Stomach (tissue), 9 donors: Measurements from ENCODE around the gene TFCP2L1. TPM values are rescaled to one million over a fixed set of nuclear protein-coding genes. Genes with fewer than 3 reads are reported as not detected.

Experiments used
- DNase-seq, 2 donors: peaks; one replicate each; pipeline versions ENCODE4 v3.0.0 to v3.0.0-alpha.2; 2013 to 2019
- H3K27ac ChIP-seq, 5 donors: fragments of 200-600 bp in 4 of 5; sonication (generic) in 4 of 5; one replicate each; pipeline ENCODE4 v1.5.1; 2013 to 2019; ENCODE audit warnings: mild to moderate bottlenecking in 1 of 5, moderate library complexity in 1 of 5
- H3K27me3 ChIP-seq, 3 donors: fragments of 200-600 bp; sonication (generic); one replicate each; pipeline ENCODE4 v1.5.1; 2017 to 2019; ENCODE audit warnings: mixed run types in 1 of 3
- H3K36me3 ChIP-seq, 4 donors: fragments of 200-600 bp; sonication (generic); 1 replicate in 3 of 4; 2 replicates in 1 of 4; pipeline ENCODE4 v1.5.1; 2016 to 2019
- H3K4me1 ChIP-seq, 4 donors: fragments of 200-600 bp; sonication (generic); one replicate each; pipeline ENCODE4 v1.5.1; 2016 to 2019
- H3K4me3 ChIP-seq, 4 donors: fragments of 200-600 bp; sonication (generic) in 3 of 4; one replicate each; pipeline ENCODE4 v1.5.1; 2016 to 2019; ENCODE audit warnings: mild to moderate bottlenecking in 1 of 4
- H3K9me3 ChIP-seq, 4 donors: fragments of 200-600 bp; sonication (generic); one replicate each; pipeline ENCODE4 v1.5.1; 2016 to 2019
- EP300 ChIP-seq: sonication (generic); formaldehyde crosslinking; IDR thresholded peaks from one replicate; pipeline ENCODE4 v1.6.1; 2017; ENCODE audit warnings: antibody characterized with exemption
- POLR2A ChIP-seq, 4 donors: fragments of 450-650 bp; IDR thresholded peaks; one replicate each; pipeline ENCODE4 v1.6.1; 2016; ENCODE audit warnings: antibody characterized with exemption in 4 of 4, control low read depth in 2 of 4, mild to moderate bottlenecking in 1 of 4, moderate library complexity in 1 of 4
- POLR2AphosphoS5 ChIP-seq, 3 donors: sonication (generic); formaldehyde crosslinking; IDR thresholded peaks; one replicate each; pipeline ENCODE4 v1.6.1; 2016; ENCODE audit warnings: antibody characterized with exemption in 3 of 3
- WGBS, 5 donors: extraction: QIAGEN DNeasy Blood & Tissue Kit in 3 of 5; methylation state at CpG; one replicate each; pipeline versions ENCODE4 v1.1.5 to v1.1.7; 2013 to 2018; 5-methylcytosine and 5-hydroxymethylcytosine counted together
- intact Hi-C: fragments of 100-400 bp; cut with DNase I; formaldehyde crosslinking; loops from one replicate; pipeline ENCODE4 v1.15.1; 2023; ENCODE audit warnings: low total_unique reads
- polyA plus RNA-seq, 3 donors: library from polyadenylated mRNA; stranded (reverse); fragments of 200-250 nt; gene quantifications; one replicate each; pipeline ENCODE4 v1.2.3, GENCODE V29; 2013
- total RNA-seq, 5 donors: library from RNA; depleted of rRNA; stranded (reverse); fragments of >200 nt; gene quantifications; one replicate each; pipeline versions ENCODE4 v1.1.0 to v1.2.3, GENCODE V29; 2014 to 2016
- TF ChIP-seq, protein P1 (sequence below), 7 experiments: fragments of 450-650 bp in 4 of 7; fragments of 200-600 bp in 3 of 7; sonication (generic) in 3 of 7; IDR thresholded peaks; one replicate each; pipeline ENCODE4 v1.5.1; 2016 to 2019; ENCODE audit warnings: antibody characterized with exemption in 7 of 7, control low read depth in 2 of 7, mild to moderate bottlenecking in 1 of 7
- donor health status: healthy with polysubstance abuse.
- donor health status: Bipolar disorder and iron deficiency.
- donor health status: healthy.

TFCP2L1 gene
- total and polyA plus RNA-seq, 8 donors: 6.8 to 154 (median 36.9) TPM

DNA sequence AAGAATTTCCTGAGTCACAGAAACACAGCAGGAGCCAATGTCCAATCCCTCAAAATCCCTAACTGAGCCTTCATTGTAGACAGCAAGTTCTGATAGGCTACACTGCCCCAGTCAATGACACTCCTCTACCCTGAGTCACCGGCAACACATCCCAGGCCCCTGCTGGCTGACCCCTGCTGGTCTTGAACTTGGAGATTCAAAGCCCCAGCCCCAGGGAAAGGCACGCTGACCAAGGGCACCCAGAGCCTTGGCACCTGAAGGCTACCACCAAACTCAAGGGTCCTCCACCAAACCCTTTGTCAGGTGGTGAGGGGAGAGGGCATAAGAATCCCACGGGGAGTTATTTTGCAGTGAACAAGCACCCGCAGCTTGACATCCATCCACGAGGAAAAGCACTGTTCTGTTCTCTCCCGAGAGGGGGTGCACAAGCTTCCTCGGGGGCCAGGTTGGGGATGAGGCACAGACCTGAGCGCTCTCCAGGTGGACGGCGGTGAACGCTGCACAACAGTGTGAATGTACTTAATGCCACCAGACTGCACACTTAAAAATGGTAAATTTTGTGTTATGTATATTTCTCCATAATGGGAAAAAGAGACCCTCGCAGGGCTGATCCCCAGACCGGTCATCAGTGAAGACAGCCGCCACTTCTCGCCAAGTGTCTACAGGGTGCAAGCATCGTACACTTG lies 46.9 kb downstream of the TFCP2L1 start:
- Histone ChIP-seq H3K4me1 (no peaks in the 10 kb centered on the region), H3K27me3 (no peaks in the 10 kb centered on the region), H3K27ac (no peak overlapping the region), H3K9me3 (no peaks in the 10 kb centered on the region), H3K36me3 (peaks cover 22 to 92% (median 82%) of the 10 kb centered on the region in 4 donors), H3K4me3 (no peak overlapping the region)
- DNase-seq: no peak
- intact Hi-C loops: no loop called here
- 89 to 94% (median 93%) methylated on average over 16 of the region's 16 CpGs for WGBS, 5 donors
- TF ChIP-seq POLR2A (IDR thresholded peaks at IDR 0.05) (no peak), POLR2AphosphoS5 (IDR thresholded peaks at IDR 0.05) (no peak), EP300 (no peak)
- TF ChIP-seq, protein P1, sequence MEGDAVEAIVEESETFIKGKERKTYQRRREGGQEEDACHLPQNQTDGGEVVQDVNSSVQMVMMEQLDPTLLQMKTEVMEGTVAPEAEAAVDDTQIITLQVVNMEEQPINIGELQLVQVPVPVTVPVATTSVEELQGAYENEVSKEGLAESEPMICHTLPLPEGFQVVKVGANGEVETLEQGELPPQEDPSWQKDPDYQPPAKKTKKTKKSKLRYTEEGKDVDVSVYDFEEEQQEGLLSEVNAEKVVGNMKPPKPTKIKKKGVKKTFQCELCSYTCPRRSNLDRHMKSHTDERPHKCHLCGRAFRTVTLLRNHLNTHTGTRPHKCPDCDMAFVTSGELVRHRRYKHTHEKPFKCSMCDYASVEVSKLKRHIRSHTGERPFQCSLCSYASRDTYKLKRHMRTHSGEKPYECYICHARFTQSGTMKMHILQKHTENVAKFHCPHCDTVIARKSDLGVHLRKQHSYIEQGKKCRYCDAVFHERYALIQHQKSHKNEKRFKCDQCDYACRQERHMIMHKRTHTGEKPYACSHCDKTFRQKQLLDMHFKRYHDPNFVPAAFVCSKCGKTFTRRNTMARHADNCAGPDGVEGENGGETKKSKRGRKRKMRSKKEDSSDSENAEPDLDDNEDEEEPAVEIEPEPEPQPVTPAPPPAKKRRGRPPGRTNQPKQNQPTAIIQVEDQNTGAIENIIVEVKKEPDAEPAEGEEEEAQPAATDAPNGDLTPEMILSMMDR (IDR thresholded peaks at IDR 0.05): no peak

DNA sequence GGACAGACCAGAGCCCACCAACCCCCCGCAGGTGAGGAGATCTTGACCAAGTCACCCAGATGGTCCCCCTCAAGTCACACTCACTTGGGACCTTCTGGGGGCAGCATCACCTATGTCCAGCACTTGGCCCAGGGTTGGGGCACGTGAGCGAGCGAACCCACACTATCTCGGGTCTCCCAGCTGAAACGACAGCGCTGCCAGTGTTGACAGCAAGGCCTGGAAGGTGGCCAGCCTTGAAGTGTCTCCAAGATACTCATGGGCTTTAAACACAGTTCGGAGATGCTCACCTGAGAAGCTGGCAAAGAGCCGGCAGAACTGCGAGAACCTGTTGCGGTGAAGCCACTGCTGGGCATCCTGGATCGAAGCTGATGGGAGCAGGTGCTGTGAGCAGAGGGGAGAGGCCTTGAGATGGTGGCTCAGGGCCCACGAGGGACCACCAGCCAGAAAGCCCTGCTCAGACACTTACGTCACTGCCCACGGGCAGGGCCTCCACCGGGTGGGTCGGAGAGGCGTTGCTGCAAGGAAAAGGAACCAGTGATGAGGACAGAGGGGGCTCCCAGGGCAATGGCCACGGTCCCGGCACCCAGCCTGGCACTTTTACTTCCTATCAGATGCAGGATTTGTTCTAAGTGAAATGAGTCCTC lies 47.5 kb downstream of the TFCP2L1 start:
- Histone ChIP-seq H3K27ac (no peak overlapping the region), H3K4me1 (no peaks in the 10 kb centered on the region), H3K9me3 (no peaks in the 10 kb centered on the region), H3K27me3 (no peaks in the 10 kb centered on the region), H3K36me3 (peaks cover 22 to 90% (median 81%) of the 10 kb centered on the region in 4 donors), H3K4me3 (no peak overlapping the region)
- intact Hi-C loops: no loop called here
- no peak for TF ChIP-seq POLR2A (IDR thresholded peaks at IDR 0.05)
- TF ChIP-seq, protein P1 (IDR thresholded peaks at IDR 0.05): no peak
- no peak for TF ChIP-seq POLR2AphosphoS5 (IDR thresholded peaks at IDR 0.05)
- no peak for TF ChIP-seq EP300
- no peak for DNase-seq
- WGBS, 5 donors: 76 to 85% (median 83%) methylated on average over 13 to 20 of the region's 20 CpGs

DNA sequence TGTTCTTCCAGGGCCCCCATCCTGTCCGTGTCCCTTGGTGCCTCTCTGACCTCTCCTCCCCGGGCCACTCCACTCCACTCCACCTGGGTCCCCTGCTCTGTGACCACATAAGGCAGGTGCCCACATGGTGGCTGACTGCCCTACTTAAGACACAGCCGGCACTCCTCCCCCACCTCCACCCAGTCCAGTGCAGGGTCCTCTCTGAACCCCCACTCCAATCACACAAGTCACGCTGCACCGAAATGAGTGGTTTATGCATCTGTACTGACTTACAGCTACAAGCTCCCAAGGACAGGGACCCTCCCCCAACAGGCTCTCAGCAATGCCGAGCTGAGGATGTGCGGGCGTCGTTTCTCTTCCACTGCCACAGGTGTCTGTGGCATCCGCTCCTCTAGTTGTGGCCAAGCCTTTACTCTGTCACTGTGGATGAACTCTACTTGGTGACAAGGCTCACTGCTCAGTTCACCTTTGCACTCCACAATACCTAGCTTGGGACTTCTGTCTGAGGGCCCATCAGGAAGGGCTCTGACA lies 48.3 kb downstream of the TFCP2L1 start:
- Histone ChIP-seq H3K4me3 (no peak overlapping the region), H3K27me3 (no peaks in the 10 kb centered on the region), H3K36me3 (peaks cover 22 to 91% (median 83%) of the 10 kb centered on the region in 4 donors), H3K4me1 (no peaks in the 10 kb centered on the region), H3K9me3 (no peaks in the 10 kb centered on the region), H3K27ac (no peak overlapping the region)
- DNase-seq: no peak
- TF ChIP-seq POLR2A (IDR thresholded peaks at IDR 0.05) (no peak), EP300 (no peak), POLR2AphosphoS5 (IDR thresholded peaks at IDR 0.05) (no peak)
- TF ChIP-seq, protein P1 (IDR thresholded peaks at IDR 0.05): no peak
- intact Hi-C loops: no loop called here
- 91 to 96% (median 95%) methylated on average over 9 to 10 of the region's 10 CpGs for WGBS, 5 donors

DNA sequence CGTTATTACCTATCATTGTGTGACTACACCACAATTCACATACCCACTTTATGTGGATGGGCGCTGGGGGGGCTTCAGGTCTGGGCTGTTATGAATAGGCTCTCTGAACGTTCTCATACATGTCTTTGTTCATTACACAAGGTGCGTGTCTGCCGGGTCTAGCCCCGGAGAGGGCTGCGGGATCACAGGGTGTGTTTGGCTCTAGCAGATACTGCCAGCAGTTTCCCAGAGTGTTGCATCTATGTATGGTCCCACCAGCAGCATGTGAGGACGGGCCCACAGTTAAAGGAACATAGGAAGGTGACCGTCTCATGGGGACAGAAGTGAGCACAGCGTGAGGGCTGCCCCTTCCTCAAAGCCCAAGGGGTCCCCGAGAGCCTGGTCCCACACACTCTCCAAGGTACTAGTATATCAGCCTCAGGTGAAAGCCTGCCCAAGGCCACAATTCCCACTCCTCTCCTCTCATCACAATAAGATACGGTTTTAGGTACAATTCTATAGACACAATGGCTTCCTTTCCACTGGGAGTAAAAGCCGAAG lies 48.8 kb downstream of the TFCP2L1 start:
- H3K36me3 ChIP-seq: peaks cover 26 to 91% (median 83%) of the 10 kb centered on the region in 4 donors
- intact Hi-C loops: no loop called here
- H3K27ac ChIP-seq: no peak overlapping the region
- H3K4me3 ChIP-seq: no peak overlapping the region
- TF ChIP-seq, protein P1 (IDR thresholded peaks at IDR 0.05): no peak
- TF ChIP-seq POLR2A (IDR thresholded peaks at IDR 0.05) (no peak), EP300 (no peak), POLR2AphosphoS5 (IDR thresholded peaks at IDR 0.05) (no peak)
- WGBS, 5 donors: 87 to 95% (median 93%) methylated on average over 12 to 13 of the region's 13 CpGs
- no peak for DNase-seq
- no peaks in the 10 kb centered on the region for H3K4me1 ChIP-seq
- H3K9me3 ChIP-seq: no peaks in the 10 kb centered on the region
- no peaks in the 10 kb centered on the region for H3K27me3 ChIP-seq
